AG09319 (cell line): Measurements from ENCODE around the gene PDLIM7.

Source experiments
- DNase-seq: peaks from one replicate; pipeline ENCODE4 v3.0.0-alpha.2; 2010; ENCODE audit warnings: low read depth; ENCODE audit errors: extremely low read depth
- TF ChIP-seq, protein P1 (sequence below): IDR thresholded peaks from 2 replicates; pipeline ENCODE4 v1.5.1; 2011; ENCODE audit warnings: low read depth, mild to moderate bottlenecking, inconsistent platforms, low read length, moderate library complexity

PDLIM7 gene, protein sequence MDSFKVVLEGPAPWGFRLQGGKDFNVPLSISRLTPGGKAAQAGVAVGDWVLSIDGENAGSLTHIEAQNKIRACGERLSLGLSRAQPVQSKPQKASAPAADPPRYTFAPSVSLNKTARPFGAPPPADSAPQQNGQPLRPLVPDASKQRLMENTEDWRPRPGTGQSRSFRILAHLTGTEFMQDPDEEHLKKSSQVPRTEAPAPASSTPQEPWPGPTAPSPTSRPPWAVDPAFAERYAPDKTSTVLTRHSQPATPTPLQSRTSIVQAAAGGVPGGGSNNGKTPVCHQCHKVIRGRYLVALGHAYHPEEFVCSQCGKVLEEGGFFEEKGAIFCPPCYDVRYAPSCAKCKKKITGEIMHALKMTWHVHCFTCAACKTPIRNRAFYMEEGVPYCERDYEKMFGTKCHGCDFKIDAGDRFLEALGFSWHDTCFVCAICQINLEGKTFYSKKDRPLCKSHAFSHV

DNA sequence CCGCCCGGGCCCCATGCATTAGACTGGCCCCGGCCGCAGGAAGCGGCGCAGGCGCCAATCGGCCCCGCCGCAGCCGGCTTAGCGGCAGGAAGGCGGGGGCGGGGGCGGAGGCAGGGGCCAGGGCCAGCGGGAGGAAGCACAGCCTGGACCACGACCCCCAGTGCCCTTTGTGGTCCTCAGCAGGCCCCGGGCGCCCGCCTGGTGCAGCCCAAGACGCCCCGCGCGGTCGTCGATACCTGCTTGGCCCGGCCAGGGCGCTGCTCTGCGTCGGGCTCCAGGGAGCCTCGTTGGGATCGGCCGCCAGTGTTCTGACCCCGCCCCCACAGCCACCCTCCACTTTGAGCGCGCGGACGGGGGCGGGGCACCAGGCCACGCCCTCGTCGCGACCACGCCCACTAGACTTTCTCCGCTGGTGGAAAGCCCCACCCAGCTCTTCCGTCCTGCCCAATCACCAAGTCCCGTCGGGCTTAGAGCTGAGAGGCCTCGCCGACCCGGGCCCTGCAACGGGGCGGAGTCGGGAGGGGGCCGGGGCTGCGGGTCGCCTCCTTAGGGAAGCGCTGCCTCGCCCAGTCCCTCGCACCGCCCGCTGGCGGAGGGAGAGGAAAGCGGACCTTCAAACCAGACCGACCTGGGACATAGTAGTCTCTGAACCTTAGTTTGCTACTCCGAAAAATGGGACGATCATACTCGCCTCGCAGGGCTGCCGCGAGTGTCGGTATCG, at the start of gene PDLIM7:
Gene PDLIM7, minus strand, starts transcription at position 313 of the 721 bp plus-strand sequence. CDS start 1,092 bp downstream, outside the sequence.
- peak; percentile 95 for DNase-seq
- TF ChIP-seq, protein P1, sequence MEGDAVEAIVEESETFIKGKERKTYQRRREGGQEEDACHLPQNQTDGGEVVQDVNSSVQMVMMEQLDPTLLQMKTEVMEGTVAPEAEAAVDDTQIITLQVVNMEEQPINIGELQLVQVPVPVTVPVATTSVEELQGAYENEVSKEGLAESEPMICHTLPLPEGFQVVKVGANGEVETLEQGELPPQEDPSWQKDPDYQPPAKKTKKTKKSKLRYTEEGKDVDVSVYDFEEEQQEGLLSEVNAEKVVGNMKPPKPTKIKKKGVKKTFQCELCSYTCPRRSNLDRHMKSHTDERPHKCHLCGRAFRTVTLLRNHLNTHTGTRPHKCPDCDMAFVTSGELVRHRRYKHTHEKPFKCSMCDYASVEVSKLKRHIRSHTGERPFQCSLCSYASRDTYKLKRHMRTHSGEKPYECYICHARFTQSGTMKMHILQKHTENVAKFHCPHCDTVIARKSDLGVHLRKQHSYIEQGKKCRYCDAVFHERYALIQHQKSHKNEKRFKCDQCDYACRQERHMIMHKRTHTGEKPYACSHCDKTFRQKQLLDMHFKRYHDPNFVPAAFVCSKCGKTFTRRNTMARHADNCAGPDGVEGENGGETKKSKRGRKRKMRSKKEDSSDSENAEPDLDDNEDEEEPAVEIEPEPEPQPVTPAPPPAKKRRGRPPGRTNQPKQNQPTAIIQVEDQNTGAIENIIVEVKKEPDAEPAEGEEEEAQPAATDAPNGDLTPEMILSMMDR = peak; percentile 10

DNA sequence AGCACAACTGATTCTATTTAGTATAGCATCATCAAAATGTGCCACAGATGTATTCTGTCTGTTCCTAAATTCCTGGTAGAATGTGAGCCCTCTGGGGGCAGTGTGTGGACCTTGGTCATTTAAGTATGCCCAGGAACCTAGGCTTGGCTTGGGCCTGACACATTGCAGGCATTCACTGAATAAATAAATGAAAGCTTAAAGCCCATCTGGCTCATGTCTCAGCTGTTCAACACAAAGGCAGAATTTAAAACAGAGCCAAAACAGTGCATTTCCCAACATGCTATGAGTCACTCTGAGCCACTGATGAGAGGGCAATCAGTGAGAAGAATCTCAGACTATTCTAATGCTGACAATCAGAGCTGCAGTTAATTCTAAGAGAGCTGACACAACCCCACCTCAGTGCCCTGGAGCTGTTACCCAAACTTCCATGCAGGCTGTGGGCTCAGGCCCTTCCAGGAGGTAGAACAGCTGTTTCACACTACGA, 48.9 kb upstream of the PDLIM7 start:
- TF ChIP-seq, protein P1 = no peak; the same call in none of the 2 replicates
- DNase-seq = peak; percentile 95

DNA sequence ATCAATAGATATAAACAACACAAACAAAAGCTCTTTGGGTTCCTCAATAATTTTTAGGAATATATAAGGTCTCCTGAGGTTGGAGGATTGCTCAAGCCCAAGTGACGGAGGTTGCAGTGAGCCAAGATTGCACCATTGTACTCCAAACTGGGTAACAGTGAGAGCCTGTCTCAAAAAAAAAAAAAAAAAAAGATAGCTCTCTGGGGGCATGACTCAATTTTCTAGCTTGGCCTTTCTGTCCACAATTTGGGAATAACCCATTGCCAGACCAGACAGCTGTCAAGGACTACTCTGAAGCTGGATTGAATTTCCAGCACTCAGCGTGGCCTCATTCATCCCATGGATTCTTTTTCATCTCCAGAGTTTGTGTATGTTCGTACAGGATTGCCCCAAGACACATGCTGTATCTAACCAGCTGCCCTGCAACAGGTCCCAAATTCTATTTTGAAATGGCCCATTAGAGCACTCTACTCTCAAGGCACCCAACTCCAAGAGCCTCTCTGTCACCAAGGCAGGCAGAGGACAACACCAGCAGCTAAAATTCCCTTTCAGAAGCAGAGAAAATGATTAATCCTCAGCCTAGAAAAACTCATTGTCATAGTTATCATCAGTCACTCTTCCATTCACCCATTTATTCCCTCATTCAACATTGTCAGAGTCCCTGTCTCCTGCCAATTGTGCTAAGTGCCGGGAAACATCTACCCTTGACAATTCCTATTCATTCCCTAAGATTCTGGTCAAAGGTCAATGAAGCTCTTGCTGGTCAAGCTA, 48.3 kb upstream of the PDLIM7 start:
- peak; percentile 87 for DNase-seq

DNA sequence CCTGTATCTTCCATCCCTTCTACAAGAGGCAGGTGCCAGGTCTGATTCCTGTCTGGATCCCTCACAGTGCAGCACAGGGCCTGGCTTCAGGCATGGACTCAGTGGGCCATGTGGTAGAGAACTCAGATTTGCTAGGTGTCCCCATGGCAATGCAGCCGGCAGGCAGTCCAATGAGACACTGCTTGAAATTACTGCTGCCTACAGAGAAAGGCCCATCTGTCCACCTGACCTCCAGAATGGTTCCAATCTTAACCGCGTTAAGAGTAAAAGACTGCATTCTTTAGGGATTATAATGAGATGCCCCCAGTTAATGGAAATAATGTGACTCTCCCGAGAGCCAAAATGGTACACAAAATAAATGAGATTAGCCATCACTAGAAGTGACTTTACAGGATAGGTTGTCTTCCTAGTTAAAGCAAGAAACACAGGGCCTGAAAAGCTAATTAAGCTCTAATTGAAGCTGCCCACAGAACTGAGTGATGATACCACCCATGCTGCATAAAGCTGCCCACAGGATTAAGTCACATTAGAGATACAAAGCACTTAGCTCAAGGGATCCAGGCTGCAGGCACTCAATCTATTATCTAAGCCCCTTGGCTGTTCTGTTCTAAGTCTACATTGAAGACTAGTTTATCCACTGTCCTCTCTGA, 45.5 kb upstream of the PDLIM7 start:
- DNase-seq = no peak

More for the DNA sequence above, 48.3 kb upstream of the PDLIM7 start:
- TF ChIP-seq, protein P1 = no peak

DNA sequence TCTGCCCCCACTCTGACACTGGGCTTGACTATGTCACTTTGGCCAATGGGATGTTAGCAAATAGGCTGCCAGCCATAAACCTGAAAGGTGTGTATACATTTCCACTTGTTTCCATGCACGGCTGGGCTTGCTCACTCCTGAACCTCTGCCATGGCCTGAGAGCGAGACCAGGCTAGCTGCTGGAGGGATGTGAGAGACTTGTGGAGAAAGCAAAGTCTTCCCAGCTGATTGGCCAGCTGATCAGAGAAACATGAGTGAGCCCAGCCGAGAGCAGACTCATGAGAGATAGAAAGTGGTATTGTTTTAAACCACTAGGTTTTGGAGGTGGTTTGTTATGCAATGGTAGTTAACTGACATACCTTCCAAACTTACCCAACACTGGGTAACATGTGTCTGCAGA, 43.0 kb upstream of the PDLIM7 start:
- DNase-seq = no peak
- TF ChIP-seq, protein P1 = no peak

More for the DNA sequence above, 45.5 kb upstream of the PDLIM7 start:
- TF ChIP-seq, protein P1 = no peak

DNA sequence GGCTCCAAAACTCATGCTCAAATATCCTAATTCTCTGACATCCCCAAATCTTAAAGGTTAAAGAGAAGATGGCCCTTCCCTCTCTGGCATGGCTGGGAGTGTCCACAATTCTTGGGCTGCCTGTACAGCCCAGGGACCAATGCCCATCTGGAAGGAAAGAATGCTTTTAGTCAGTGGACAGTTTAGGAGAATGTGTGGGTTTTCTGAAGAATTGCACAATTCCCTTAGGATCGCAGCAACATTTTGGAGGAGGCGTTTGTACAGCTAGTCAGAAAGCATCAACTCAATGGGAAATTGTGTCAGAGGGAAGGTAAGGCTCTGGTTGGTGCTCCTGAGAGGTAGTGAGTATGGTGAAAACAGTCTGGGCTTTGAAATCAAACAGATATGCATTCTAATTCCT, 42.0 kb upstream of the PDLIM7 start:
- TF ChIP-seq, protein P1 = no peak
- DNase-seq = peak; percentile 65
